Amniotic epithelial cell (primary cell): ENCODE results near the gene ATP8A2.
A peak's percentile ranks its signal among the peaks of the same experiment; 100 is the strongest.
"Not testable (repeated sequence)": the region's sequence is repeated elsewhere in the genome, so short reads cannot be mapped to it uniquely, and the experiment has no call there.

Source experiments
- DNase-seq: peaks from one replicate; pipeline ENCODE4 v3.0.0-alpha.2; 2010; ENCODE audit warnings: low read depth

Gene ATP8A2

DNA sequence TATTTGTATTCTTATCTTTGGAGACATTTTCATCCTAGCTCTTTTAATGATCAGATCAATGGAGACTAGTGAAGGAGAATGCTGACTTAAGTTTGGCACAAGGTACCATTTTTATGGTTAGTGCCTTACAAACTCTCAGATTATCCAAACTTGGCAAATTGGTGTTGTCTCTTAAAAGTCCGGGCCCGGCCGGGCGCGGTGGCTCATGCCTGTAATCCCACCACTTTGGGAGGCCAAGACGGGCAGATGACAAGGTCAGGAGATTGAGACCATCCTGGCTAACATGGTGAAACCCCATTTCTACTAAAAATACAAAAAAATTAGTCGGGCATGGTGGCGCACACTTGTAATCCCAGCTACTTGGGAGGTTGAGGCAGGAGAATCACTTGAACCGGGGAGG, 177.2 kb downstream of the ATP8A2 start:
- DNase-seq: not testable (repeated sequence)

- no peak for DNase-seq
These were observed 190.0 kb downstream of the ATP8A2 start for GRCh38 chr13:25561812-25562211.

- no peak for DNase-seq
These were observed 198.4 kb downstream of the ATP8A2 start for GRCh38 chr13:25570185-25570584.

GRCh38 chr13:25571237-25571636, 199.5 kb downstream of the ATP8A2 start:
- DNase-seq: no peak

GRCh38 chr13:25572171-25572570, 200.4 kb downstream of the ATP8A2 start:
- not testable (repeated sequence) for DNase-seq

- DNase-seq: peak; percentile 81
These were observed 202.9 kb downstream of the ATP8A2 start for GRCh38 chr13:25574437-25575411.

DNA sequence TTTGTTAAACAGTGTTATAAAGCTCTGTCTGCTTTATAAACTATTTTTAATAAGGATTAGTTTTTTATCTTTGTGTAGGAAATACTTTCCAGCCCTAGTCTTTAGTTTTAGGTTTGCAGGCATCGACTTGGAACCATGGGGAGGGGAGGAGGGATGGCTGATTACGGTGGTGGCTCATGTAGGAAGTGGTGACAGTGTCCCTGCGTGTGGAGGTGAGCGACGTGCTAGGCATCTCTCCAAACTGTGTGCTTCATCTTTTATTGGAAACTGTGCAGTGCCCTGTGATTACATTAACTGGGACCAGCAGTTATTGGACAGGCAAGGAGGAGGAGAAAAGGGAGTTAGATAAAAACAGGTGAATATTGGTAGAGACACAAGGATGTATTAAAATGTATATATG, 203.8 kb downstream of the ATP8A2 start:
- no peak for DNase-seq

GRCh38 chr13:25578526-25578925, 206.8 kb downstream of the ATP8A2 start:
- DNase-seq: no peak

- no peak for DNase-seq
These were observed 207.4 kb downstream of the ATP8A2 start for GRCh38 chr13:25579221-25579620.

DNA sequence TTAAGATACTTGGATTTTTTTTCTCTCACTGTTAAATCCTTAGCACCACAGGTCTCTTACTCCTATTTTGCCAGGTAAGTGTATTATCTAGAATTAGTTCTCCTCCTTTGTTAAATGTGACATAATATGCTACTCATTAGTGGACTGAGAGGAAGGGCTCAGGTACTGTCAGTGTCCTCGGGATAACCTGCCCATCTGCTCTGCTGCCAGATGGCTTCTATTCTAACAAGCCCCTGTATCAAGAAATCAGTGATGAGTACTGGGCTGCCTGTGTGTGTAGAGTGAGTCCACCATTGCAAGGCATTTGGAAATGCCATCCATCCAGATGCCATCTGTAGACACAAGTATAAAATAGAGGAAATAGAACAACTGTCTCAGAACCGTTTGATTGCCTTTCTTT, 209.6 kb downstream of the ATP8A2 start:
- DNase-seq: no peak

DNA sequence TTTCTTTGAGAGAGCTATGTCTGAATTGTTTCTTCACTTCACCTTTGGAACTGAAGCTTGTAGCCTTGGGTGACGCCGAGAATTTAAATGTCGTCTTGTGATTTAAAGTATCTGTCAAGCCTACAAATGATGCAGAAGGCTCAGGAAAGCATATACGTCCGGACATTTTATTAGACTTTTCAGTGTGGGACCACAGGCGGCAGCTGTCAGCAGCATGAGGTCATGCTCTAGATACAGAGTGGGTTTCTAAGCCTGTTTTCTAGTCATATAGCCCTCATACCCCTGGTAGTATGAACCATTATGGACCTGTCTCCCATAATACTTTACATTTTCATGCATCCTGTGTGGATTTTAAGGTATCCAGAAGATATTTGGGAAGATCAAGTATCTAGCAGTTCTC, 212.3 kb downstream of the ATP8A2 start:
- no peak for DNase-seq

DNA sequence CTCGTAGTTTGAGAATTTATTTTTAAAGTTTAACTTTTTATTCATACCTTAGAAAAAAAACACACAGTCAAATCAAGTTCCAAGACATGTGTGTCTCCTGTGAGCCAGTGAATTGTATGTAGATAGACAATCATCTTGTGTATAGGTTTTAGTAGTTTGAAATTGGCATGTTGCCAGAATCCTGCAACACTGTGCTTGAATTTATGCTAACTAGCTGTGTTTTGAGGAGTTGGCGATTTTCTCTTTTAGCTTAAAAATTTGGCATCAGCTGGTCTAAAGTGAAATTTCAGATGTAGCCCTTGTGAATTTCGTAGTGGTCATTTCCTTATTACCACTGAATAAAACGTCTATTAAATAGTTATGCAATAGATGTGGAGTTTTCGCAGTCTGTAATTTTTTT, 213.2 kb downstream of the ATP8A2 start:
- no peak for DNase-seq

DNA sequence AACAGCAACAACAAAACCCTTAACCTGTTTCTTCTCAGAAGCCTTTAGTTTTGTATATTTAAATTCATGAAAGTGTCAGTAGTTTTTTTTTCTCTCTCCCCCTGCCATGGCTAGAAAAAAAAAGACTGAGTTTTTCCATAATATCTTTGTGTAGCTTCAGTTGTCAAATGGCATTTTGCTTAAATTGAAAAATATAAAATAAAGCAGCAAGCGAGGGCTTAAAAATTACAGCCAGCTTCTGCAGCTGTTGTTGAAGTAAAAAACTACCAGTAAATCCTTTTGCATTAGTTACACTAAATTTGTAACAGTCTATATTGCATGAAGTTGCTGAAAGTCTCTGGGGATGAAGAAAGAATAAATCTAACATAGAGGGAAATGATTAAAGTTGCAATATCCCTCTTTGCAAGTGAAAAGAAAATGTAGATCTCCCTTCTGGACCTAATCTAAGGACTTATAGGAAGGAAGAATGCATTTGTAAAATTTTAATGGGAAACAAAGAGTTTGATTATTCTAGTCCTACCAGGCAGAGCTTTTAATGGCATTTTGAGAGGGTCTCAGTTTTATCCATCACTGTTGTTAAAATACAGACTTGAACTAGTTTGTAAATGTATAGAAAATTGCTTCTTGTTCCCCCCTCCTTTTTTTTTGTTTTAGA, 215.7 kb downstream of the ATP8A2 start:
- no peak for DNase-seq

GRCh38 chr13:25588336-25589060, 216.7 kb downstream of the ATP8A2 start:
- DNase-seq: no peak

DNA sequence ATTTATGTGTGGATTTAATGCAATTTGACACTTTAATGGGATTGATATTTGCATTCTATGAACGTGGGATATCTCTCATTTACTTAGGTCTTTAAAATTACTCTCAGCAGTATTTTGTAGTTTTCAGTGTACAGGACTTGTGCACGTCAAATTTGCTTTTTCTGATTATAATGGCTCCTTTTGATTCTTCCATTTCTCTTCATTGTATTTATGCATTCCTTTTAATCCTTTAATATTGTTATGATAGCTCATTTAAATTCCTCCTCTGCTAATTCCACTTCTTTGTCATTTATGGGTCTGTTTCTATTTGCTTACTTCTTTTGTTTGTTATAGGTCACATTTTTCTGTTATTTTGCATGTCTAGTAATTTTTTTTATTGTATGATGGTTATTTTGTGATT, 226.6 kb downstream of the ATP8A2 start:
- DNase-seq: no peak

DNA sequence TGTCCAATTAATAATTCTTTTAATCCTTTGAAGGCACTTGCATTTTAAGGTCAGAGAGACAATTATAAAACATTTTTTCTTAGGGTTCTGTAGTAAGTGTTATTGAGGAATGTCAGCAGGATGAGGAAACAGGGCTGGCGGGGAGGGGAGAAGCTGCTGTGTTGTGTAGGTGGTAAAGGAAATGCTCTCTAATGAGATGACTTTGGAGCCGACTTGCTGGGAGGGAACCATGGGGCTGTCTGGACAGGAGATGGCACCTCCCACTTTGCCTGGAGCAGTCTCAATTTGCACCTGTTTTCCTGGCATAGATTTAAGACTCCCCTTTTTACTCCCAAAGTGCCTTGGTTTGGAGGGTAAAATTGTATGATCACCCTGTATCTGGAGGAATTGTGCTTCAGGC, 230.4 kb downstream of the ATP8A2 start:
- no peak for DNase-seq

- no peak for DNase-seq
These were observed 232.3 kb downstream of the ATP8A2 start for GRCh38 chr13:25604106-25604505.

- DNase-seq: no peak
These were observed 235.3 kb downstream of the ATP8A2 start for GRCh38 chr13:25607096-25607495.

GRCh38 chr13:25608181-25608580, 236.4 kb downstream of the ATP8A2 start:
- DNase-seq: no peak

DNA sequence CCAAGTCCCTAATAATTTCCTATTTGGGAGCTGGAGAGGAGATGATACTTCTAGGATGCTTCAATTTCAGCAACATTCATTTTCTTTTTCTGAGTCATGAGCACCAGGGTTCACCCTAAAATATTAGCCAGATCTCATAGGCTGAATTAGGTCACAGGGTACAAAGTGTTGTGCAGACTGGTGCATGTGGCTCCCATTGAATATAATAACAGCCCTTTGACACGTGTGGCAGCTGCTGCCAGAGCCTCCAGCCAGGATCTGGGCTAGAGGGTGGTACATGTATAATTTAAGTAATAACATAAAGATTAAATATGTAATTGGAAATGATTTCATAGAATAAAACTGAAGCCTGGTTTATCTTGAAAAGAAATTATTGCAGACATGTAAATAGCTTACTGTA, 244.9 kb downstream of the ATP8A2 start:
- no peak for DNase-seq

- DNase-seq: no peak
These were observed 248.1 kb downstream of the ATP8A2 start for GRCh38 chr13:25619897-25620296.

- no peak for DNase-seq
These were observed 253.6 kb downstream of the ATP8A2 start for GRCh38 chr13:25625414-25625813.
